ENCODE data around the gene MT3. TPM values are rescaled to one million over a fixed set of nuclear protein-coding genes. Genes with fewer than 3 reads are reported as not detected.

MT3 gene
- total RNA-seq = not detected in 2 replicates

GRCh38 chr16:56589141-56590039 is at the start of gene MT3:
MT3 (plus strand) TSS chr16:56589528; CDS start chr16:56589591, 63 bp downstream.

GRCh38 chr16:56564793-56565477 is 24.4 kb upstream of the MT3 start, which contains the start of gene MT4:
MT4 (plus strand) TSS chr16:56565073; CDS start chr16:56565129, 56 bp downstream.

GRCh38 chr16:56608043-56608875 is 18.9 kb downstream of the MT3 start, which contains the start of gene MT2A:
MT2A (plus strand) TSS chr16:56608584; CDS start chr16:56608656, 72 bp downstream.

GRCh38 chr16:56625140-56625942 is 36.0 kb downstream of the MT3 start, which contains the start of gene MT1E:
MT1E (plus strand) TSS chr16:56625781; CDS start chr16:56625852, 71 bp downstream.

GRCh38 chr16:56632156-56632847 is 43.0 kb downstream of the MT3 start, which contains the start of gene MT1M:
MT1M (plus strand) TSS chr16:56632659; CDS start chr16:56632732, 73 bp downstream.

DNA sequence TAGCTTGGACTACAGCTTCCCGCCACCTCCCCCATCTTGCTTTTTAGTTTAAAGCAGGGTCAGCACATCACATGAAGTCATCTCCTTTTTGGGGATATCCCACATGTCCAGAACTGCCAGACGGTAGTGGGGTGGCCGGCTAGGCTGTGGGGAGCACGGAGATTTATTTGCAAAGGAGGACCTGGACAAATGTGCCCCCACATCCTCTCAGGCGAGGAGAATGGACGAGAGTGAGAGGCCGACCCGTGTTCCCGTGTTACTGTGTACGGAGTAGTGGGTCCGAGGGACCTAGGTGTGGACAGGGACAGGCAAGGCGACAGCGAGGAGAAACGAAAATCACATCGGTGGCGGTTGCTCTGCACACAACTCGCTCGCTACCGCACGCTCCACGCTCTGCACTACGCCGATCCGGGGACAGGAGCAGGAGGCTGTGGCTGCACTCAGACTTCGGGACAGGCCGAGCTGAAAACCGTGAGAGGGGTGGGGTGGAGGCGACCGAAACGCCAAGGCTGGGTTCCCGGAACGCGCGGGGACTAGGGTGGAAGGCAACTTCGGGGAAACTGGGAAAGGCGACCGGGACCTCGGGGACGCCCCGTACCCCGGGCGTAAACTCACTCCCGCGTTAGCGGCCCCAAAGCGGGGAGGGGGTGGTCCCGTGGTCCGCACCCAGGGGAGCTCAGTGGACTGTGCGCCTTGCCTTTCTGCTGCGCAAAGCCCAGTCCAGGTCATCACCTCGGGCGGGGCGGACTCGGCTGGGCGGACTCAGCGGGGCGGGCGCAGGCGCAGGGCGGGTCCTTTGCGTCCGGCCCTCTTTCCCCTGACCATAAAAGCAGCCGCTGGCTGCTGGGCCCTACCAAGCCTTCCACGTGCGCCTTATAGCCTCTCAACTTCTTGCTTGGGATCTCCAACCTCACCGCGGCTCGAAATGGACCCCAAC is 48.8 kb downstream of the MT3 start, which contains the start of gene MT1A:
TSS of gene MT1A (plus strand) at position 853 of the 937 bp plus-strand sequence. CDS start at position 926, 73 bp downstream.

Other genes with a start within 250 kb of the MT3 start
- gene AMFR, start 164.0 kb upstream of the MT3 start, total RNA-seq = 191 and 221 TPM in 2 replicates
- gene NUDT21, start 138.2 kb upstream of the MT3 start, total RNA-seq = 97.9 and 112 TPM in 2 replicates
- 51.0 and 65.2 TPM in 2 replicates for gene OGFOD1, start 138.0 kb upstream of the MT3 start, total RNA-seq
- 69.4 and 82.0 TPM in 2 replicates for gene BBS2, start 69.5 kb upstream of the MT3 start, total RNA-seq
- gene MT4, start 24.5 kb upstream of the MT3 start, total RNA-seq = not detected in 2 replicates
- 25.3 and 37.2 TPM in 2 replicates for gene MT2A, start 19.1 kb downstream of the MT3 start, total RNA-seq
- 50.9 and 55.0 TPM in 2 replicates for gene MT1E, start 36.3 kb downstream of the MT3 start, total RNA-seq
- gene MT1M, start 43.1 kb downstream of the MT3 start, total RNA-seq = 3.1 and 6.3 TPM in 2 replicates
- gene MT1A, start 49.1 kb downstream of the MT3 start, total RNA-seq = 1.0 TPM in 1 of 2 replicates, not detected in the other
- gene MT1B, start 62.4 kb downstream of the MT3 start, total RNA-seq = not detected in 2 replicates
- 0.39 and 0.65 TPM in 2 replicates for gene MT1F, start 68.4 kb downstream of the MT3 start, total RNA-seq
- 0.65 TPM in 1 of 2 replicates, not detected in the other for gene MT1G, start 78.5 kb downstream of the MT3 start, total RNA-seq
- gene MT1H, start 80.3 kb downstream of the MT3 start, total RNA-seq = not detected in 2 replicates
- gene MT1X, start 92.9 kb downstream of the MT3 start, total RNA-seq = 32.1 and 175 TPM in 2 replicates
- 29.0 and 37.1 TPM in 2 replicates for gene NUP93, start 140.6 kb downstream of the MT3 start, total RNA-seq